ENCODE data around the gene GRK4.

The GRK4 gene

DNA sequence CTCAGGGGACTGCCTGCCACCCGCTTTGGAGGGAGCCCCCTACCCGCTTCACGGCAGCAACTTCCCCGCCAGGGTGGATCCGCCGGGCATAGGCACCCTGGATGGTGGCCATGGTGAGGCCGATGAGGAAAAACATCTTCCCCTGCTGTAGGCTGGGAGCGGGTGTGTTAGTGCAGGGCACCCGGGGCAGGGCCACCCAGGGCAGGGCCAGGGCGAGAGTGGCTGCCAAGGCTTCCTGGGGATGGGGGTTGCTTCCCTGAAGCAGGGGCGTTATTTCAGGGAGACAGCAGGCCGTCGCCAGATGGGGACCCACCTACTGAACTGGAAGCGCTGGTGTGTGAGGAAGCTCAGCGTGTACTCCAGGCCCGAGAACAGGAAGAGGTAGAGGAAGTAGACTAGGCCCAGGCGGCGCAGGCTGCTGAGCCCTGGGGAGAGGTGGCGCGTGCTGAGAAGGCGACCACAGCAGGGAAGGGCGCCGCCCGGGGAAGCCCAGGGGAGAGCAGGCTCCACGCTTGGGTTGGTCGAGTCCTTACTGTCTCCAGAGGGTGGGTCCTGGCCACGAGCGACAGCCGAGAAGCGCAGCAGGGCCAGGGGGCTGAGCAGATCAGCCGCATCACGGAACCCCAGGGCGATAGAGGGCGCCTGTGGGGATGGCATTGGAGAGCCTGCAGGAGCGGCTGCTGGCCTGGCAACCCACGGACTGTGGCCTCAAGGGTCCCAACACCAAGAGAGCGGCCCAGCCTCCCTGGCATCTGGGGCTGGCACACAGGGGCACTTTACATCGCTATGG is 31.7 kb upstream of the GRK4 start:
- TF ChIP-seq, protein P1, sequence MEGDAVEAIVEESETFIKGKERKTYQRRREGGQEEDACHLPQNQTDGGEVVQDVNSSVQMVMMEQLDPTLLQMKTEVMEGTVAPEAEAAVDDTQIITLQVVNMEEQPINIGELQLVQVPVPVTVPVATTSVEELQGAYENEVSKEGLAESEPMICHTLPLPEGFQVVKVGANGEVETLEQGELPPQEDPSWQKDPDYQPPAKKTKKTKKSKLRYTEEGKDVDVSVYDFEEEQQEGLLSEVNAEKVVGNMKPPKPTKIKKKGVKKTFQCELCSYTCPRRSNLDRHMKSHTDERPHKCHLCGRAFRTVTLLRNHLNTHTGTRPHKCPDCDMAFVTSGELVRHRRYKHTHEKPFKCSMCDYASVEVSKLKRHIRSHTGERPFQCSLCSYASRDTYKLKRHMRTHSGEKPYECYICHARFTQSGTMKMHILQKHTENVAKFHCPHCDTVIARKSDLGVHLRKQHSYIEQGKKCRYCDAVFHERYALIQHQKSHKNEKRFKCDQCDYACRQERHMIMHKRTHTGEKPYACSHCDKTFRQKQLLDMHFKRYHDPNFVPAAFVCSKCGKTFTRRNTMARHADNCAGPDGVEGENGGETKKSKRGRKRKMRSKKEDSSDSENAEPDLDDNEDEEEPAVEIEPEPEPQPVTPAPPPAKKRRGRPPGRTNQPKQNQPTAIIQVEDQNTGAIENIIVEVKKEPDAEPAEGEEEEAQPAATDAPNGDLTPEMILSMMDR (IDR thresholded peaks at IDR 0.05; ENCODE audit: borderline replicate concordance, control extremely low read depth, extremely low read depth, insufficient read depth, missing control alignments): peak; percentile 54

DNA sequence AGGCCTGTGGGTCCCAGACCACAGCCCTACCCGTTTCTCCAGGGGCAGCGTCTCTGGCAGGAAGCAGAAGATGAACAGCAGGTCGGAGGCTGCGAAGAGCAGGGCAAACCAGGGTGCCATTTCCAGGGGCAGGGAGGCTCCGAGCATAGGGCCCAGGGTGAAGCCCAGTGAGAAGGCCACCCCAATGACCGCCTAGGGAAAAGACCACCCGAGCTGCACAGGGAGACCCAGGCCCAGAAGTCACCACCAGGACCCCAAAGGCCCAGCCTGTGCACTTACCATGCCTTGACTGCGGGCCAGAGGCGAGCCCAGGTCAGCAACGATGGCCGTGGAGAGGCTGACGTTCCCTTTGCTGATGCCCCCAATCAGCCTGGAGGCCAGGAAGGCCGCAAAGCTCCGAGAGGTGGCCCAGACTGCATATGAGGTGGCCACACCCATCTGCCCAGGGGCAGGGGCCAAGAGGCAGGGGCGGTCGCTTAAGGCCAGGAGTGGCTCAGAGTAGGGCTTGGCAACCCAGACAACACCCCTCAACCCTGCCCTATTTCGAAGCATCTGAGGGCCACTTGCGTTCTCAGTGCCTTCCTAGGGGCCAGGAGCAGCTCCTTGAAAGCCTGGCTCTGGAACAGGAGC is 30.9 kb upstream of the GRK4 start:
- in situ Hi-C loops (cut with MboI; ENCODE audit: low sequenced_read_pairs, unreplicated experiment): no loop called here
- TF ChIP-seq, protein P1 (IDR thresholded peaks at IDR 0.05; ENCODE audit: borderline replicate concordance, control extremely low read depth, extremely low read depth, insufficient read depth, missing control alignments): no peak
- no peak for DNase-seq (ENCODE audit: low spot score)

More for the DNA sequence above, 31.7 kb upstream of the GRK4 start:
- peak; percentile 80 for DNase-seq (ENCODE audit: low spot score)
- in situ Hi-C loops (cut with MboI; ENCODE audit: low sequenced_read_pairs, unreplicated experiment): no loop called here

DNA sequence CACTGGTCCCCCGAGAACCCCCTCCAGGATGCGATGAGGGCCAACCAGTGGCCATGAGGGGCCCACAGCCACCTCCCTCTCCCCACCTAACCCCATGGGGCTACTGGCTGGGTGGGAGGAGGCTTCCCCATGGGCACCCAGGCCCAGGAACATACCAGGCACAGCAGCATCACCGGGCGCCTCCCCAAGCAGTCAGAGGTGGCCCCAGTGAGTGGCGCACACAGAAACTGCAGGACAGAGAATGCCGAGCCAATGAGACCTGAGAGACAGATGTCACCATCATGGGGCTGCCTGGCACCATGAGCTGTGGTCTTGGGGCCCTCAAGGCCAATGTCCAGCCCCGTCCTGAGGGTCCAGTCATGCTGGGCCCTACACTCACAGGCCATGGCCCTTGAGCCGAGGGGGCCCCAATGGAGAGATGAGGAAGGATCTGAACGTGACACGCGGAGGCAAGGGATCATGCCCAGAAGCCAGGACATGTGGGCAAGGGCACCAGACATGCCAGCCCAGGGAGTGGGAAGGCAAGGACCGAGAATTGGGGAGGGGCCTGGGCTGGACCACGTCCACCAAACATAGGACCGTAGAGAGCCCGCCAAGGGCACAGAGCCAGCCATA is 30.3 kb upstream of the GRK4 start:
- TF ChIP-seq, protein P1 (IDR thresholded peaks at IDR 0.05; ENCODE audit: borderline replicate concordance, control extremely low read depth, extremely low read depth, insufficient read depth, missing control alignments): no peak
- in situ Hi-C loops (cut with MboI; ENCODE audit: low sequenced_read_pairs, unreplicated experiment): no loop called here
- DNase-seq (ENCODE audit: low spot score): no peak

DNA sequence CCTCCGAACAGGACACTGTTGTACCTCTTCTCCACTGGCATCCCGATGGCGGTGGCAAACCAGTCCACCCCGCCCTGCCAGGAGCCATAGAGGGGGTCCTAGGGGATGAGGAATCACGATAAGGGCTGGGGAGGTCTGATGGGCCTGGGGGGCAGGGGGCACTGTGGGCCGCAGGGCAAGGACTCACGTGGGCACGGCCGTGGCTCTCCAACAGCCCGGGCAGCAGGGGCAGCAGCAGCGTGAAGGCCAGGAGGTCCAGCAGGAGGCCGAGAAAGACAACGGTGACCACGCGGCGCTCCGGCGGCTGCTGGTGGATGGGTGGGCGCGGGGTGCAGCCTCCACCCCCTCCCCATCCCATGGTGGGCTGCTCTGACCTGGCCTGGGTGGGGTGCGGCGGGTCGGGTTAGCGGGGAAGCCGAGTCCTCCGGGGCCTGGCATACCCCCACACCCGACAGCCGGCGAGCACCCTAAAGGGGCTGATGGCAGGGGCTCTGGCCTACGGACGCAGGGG is 29.8 kb upstream of the GRK4 start:
- no peak for DNase-seq (ENCODE audit: low spot score)
- in situ Hi-C loops (cut with MboI; ENCODE audit: low sequenced_read_pairs, unreplicated experiment): no loop called here
- TF ChIP-seq, protein P1 (IDR thresholded peaks at IDR 0.05; ENCODE audit: borderline replicate concordance, control extremely low read depth, extremely low read depth, insufficient read depth, missing control alignments): no peak

DNA sequence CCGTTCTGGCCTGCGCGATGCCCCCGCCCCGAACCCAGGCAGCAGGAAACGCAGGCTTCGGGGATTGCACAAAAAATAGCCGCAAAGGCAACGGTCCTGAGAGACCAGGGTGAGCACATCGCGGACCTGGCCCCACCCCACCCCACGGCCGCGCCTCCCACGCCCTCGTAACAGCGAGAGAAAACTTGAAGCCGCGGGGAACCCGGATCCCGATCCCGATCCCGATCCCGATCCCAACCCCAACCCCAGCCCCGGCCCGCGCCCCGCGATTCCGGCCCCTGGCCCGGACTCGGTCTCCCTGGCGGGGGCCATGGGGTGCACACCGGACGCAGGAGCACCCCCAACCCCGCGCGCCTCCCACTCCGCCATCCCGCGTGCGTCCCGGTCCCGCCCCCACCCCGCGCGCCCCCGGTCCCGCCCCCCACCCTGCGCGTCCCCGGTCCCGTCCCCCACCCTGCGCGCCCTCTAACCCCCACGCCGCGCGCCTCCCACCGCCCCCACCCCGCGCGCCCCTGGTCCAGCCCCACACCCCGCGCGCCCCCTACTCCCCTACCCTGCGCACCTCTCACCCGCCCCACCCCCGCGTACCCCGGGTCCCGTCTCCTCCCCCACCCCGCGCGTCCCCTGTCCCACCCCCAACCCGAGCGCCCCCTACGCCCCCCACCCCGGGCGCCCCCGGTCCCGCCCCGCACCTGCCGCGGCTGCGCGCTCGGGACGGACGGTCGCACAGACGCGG is 29.1 kb upstream of the GRK4 start:
- DNase-seq (ENCODE audit: low spot score): peak; percentile 69
- TF ChIP-seq, protein P1 (IDR thresholded peaks at IDR 0.05; ENCODE audit: borderline replicate concordance, control extremely low read depth, extremely low read depth, insufficient read depth, missing control alignments): no peak
- in situ Hi-C loops (cut with MboI; ENCODE audit: low sequenced_read_pairs, unreplicated experiment): no loop called here
